HL-60 (cell line): Measurements from ENCODE around the gene STYK1.

Experiments used
- DNase-seq, 2 experiments: peaks; one replicate each; pipeline ENCODE4 v3.0.0-alpha.2; 2010 to 2020; ENCODE audit warnings: low read depth in 1 of 2, low spot score in 1 of 2
- H3K27ac ChIP-seq: fragments of 250-450 bp; sonication (Bioruptor Pico); replicated peaks from 2 replicates; pipeline ENCODE4 v1.5.1; 2020; ENCODE audit warnings: mild to moderate bottlenecking, moderate library complexity
- H3K27me3 ChIP-seq: fragments of 250-450 bp; sonication (Bioruptor Pico); 2 replicates; pipeline ENCODE4 v1.5.1; 2021; ENCODE audit warnings: mild to moderate bottlenecking, moderate library complexity; ENCODE audit not compliant: insufficient read depth, poor library complexity, severe bottlenecking
- H3K4me3 ChIP-seq: replicated peaks from 2 replicates; pipeline ENCODE4 v1.5.1; 2011; ENCODE audit warnings: mild to moderate bottlenecking, control low read depth, low read length; ENCODE audit not compliant: insufficient read depth
- GABPA ChIP-seq: IDR thresholded peaks from 2 replicates; pipeline ENCODE4 v1.6.1; 2012; ENCODE audit warnings: low read depth
- POLR2AphosphoS5 ChIP-seq: IDR thresholded peaks from 2 replicates; pipeline ENCODE4 v1.6.1; 2012; ENCODE audit warnings: low read depth
- SPI1 ChIP-seq: IDR thresholded peaks from 2 replicates; pipeline ENCODE4 v1.6.1; 2012; ENCODE audit warnings: low read depth, mild to moderate bottlenecking, borderline replicate concordance
- TF ChIP-seq, protein P1 (sequence below): IDR thresholded peaks from one replicate; pipeline ENCODE4 v1.5.1; 2011; ENCODE audit warnings: low read length, control low read depth, inconsistent platforms; ENCODE audit not compliant: insufficient read depth
- TF ChIP-seq, protein P2 (sequence below): IDR thresholded peaks from 2 replicates; pipeline ENCODE4 v1.6.1; 2012; ENCODE audit warnings: low read depth; ENCODE audit not compliant: insufficient replicate concordance

Gene STYK1

DNA sequence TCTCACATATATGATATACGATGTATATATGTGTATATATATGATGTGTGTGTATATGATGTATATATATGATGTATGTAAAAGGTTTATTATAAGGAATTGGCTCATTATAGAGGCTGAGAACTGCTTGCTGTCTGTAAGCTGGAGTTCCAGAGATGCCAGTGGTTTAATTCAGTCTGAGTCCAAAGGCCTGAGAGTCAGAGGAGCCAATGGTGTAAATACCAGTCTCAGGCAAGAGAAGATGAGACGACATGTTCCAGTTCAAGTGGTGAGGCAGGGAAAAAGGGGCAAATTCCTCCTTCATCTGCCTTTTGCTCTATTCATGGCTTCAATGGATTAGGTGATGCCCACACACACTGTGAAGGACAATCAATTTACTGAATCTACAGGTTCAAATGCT lies 17.1 kb upstream of the STYK1 start:
- Histone ChIP-seq H3K4me3 (no peak overlapping the region), H3K27ac (no peak overlapping the region), H3K27me3 (no peaks in the 10 kb centered on the region)
- TF ChIP-seq POLR2AphosphoS5 = no peak
- TF ChIP-seq, protein P1, sequence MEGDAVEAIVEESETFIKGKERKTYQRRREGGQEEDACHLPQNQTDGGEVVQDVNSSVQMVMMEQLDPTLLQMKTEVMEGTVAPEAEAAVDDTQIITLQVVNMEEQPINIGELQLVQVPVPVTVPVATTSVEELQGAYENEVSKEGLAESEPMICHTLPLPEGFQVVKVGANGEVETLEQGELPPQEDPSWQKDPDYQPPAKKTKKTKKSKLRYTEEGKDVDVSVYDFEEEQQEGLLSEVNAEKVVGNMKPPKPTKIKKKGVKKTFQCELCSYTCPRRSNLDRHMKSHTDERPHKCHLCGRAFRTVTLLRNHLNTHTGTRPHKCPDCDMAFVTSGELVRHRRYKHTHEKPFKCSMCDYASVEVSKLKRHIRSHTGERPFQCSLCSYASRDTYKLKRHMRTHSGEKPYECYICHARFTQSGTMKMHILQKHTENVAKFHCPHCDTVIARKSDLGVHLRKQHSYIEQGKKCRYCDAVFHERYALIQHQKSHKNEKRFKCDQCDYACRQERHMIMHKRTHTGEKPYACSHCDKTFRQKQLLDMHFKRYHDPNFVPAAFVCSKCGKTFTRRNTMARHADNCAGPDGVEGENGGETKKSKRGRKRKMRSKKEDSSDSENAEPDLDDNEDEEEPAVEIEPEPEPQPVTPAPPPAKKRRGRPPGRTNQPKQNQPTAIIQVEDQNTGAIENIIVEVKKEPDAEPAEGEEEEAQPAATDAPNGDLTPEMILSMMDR = no peak
- no peak for TF ChIP-seq GABPA
- TF ChIP-seq SPI1 = no peak
- TF ChIP-seq, protein P2, sequence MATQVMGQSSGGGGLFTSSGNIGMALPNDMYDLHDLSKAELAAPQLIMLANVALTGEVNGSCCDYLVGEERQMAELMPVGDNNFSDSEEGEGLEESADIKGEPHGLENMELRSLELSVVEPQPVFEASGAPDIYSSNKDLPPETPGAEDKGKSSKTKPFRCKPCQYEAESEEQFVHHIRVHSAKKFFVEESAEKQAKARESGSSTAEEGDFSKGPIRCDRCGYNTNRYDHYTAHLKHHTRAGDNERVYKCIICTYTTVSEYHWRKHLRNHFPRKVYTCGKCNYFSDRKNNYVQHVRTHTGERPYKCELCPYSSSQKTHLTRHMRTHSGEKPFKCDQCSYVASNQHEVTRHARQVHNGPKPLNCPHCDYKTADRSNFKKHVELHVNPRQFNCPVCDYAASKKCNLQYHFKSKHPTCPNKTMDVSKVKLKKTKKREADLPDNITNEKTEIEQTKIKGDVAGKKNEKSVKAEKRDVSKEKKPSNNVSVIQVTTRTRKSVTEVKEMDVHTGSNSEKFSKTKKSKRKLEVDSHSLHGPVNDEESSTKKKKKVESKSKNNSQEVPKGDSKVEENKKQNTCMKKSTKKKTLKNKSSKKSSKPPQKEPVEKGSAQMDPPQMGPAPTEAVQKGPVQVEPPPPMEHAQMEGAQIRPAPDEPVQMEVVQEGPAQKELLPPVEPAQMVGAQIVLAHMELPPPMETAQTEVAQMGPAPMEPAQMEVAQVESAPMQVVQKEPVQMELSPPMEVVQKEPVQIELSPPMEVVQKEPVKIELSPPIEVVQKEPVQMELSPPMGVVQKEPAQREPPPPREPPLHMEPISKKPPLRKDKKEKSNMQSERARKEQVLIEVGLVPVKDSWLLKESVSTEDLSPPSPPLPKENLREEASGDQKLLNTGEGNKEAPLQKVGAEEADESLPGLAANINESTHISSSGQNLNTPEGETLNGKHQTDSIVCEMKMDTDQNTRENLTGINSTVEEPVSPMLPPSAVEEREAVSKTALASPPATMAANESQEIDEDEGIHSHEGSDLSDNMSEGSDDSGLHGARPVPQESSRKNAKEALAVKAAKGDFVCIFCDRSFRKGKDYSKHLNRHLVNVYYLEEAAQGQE = no peak
- DNase-seq = no peak

DNA sequence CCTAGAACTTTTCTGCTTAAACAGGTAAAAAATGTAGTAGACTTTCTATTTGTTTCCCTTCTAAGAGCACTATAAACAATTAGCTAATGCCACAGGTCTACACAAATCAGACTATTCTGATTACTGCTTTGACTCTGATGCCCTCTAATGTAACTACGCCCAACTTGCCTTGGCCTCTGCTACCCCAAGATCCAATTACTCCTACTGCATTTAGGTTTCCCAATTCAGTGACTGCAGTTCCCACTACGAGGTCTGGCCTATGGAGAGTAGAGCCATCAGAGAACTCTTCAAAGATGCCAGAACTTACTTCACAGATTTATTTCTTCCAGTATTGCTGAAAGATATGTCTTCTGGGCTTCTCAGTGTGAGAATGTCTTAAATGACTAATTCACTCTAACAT lies 15.3 kb upstream of the STYK1 start:
- no peak overlapping the region for H3K27ac ChIP-seq
- TF ChIP-seq, protein P2 = no peak
- TF ChIP-seq SPI1 = no peak
- no peak for TF ChIP-seq GABPA
- TF ChIP-seq, protein P1 = no peak
- TF ChIP-seq POLR2AphosphoS5 = no peak

DNA sequence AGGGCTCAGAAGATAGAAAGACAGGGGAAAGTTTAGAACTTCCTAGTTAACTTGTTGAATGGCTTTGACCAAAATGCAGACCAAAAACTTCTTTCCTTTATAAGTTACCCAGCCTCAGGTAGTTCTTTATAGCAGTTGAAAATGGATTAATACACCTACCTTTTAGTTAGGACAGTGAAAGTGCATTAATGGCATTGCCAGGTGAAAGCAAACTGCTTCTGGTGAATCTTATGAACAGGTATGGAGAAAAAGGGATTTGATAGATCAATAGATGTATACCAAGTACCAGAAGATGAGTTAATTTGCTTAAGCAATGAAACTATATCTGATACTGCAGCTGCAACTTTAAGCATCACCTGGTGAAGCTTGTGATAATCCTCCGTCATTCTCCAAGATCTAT lies 14.2 kb upstream of the STYK1 start:
- H3K4me3 ChIP-seq = no peak overlapping the region
- TF ChIP-seq SPI1 (no peak), POLR2AphosphoS5 (no peak), GABPA (no peak)
- TF ChIP-seq, protein P2 = no peak
- TF ChIP-seq, protein P1 = no peak
- H3K27ac ChIP-seq = no peak overlapping the region
- DNase-seq = no peak
- H3K27me3 ChIP-seq = no peaks in the 10 kb centered on the region

More for the DNA sequence above, 15.3 kb upstream of the STYK1 start:
- DNase-seq = no peak
- no peak overlapping the region for H3K4me3 ChIP-seq
- no peaks in the 10 kb centered on the region for H3K27me3 ChIP-seq
